GM18519 (cell line): Measurements from ENCODE around the gene ZNF443.
"Not testable (repeated sequence)": the region's sequence is repeated elsewhere in the genome, so short reads cannot be mapped to it uniquely, and the experiment has no call there.

Source experiments
- ATAC-seq: cut with Tn5 transposase; IDR thresholded peaks from one replicate; pipeline ENCODE4 v1.9.1; 2021; ENCODE audit warnings: mild to moderate bottlenecking, moderate library complexity; ENCODE audit not compliant: unreplicated experiment, low FRiP score

ZNF443 gene

DNA sequence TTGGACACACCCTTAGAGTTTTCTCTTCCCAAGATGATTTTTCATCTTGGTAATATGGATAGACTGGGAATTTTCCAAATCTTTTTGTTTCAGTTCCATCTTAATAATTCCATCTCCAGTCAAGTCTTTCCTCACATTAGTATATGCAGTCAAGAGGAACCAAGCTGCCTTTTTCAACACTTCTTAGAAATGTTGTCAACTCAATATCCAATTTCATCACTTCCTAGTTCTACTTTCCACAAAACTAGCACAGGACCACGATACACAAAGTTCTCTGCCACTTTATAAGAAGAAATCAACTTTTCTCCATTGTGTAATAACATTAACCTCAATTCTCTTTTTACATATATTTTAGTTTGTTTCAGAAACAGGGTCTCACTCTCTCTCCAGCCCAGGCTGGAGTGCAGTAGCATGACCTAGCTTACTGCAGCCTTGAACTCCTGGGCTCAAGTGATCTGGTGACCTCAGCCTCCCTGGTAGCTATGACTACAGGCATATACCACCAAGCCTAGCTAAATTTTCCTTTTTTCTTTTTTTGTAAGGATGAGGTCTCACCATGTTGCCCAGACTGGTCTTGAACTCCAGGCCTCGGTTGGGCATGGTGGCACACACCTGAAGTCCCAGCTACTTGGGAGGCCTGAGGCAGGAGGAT lies 15.5 kb downstream of the ZNF443 start:
- ATAC-seq: no peak

- ATAC-seq: not testable (repeated sequence)
These were observed 23.5 kb downstream of the ZNF443 start for GRCh38 chr19:12417273-12417672.

DNA sequence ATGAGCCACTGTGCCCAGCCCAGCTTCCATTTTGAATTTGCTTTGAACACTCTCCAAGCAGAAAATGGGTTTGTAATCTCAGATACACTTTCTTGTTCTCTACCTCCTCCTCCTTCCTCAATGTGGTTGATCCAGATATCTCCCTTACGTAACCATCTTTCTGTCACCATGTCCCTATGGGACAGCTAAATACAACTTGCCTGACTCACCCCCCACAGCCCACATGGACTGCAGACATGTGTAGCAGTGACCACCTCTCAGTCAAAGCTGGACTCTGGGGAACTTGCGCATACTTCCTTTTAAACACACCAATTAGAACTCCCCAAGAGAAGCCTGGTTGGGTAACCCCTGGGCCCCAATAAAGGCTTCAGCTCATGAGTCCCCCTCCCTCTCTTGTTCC lies 28.9 kb downstream of the ZNF443 start:
- no peak for ATAC-seq

DNA sequence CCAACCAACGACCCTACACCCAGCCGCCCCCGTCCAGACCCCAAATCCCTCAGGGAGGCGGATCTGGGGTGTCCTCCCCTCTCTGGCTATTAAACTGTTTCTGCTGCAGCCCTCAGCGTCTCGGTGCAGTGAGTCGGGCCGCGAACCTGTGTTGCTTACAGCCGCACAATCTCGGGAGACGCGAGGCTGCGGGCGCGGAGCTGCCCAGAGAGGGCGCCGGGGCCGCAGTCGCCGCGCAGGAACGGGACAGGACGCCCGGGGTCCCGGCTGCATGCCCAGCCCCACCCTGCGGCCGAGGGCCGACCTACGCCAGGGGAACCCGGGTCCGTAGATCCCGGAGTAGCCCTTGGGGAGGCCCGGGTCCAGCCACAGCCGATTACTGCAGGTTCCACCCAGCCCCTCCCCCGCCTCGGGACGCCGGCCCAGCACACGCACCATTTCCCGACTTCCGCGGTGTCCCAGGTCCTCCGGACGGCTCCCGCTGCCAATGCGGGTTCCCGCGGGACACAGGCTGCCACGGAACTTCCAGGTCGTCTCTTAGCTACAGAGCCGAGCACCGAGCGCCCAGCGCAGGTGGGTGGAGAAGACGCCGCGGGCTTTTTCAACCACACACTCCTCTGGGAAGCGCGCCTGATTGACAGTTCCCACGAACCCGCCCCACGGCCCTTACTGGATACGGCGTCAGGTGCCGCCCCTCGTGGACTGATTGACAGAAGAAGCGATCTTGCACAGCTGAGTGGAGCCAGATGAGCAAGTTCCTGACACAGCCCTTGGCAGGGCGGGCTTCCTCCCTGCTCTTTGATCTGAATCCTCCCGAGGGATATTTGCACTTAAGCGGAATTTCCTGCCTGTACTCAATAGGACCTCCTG lies 40.0 kb downstream of the ZNF443 start, which contains the start of gene ZNF799:
Gene ZNF799 (minus strand): TSS at position 639 of the 870 bp plus-strand sequence. CDS start 201 bp downstream, at position 438.
- ATAC-seq: peak; percentile 74

DNA sequence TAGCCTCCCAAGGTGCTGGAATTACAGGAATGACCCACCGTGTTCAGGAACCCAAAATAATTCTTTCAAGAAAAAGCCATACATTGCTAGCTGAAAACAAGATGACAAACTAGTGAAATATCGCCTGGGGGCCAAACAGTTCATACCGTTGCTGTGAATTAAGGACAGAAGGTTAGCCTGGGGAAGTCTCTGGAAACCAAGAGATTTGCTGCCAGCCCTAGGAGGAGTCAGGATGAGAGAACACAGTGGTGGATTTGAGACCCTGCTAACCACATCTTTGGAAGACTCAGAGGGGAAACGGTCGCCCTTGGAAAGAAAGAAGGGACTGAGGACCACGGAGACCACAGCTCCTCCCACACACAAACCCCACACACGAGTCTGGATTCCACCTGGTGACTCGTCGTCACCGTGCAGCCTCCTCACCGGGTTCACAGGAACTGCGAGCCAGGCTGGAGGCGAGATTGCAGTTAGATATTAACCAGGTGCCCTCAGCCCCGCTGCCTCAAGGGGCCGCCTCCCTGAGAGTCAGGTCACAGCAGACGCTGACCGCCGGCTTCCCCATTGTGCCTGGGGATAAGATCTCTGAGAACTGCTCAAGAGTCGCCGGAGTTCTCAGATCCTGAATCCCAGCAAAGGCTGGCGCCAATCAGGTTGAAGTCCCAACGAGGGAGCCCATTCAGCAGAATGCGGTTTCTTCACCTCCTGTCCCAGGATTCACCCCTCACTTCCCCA lies 40.8 kb downstream of the ZNF443 start:
- not testable (repeated sequence) for ATAC-seq

- not testable (repeated sequence) for ATAC-seq
These were observed 49.7 kb downstream of the ZNF443 start for GRCh38 chr19:12391148-12391547.

DNA sequence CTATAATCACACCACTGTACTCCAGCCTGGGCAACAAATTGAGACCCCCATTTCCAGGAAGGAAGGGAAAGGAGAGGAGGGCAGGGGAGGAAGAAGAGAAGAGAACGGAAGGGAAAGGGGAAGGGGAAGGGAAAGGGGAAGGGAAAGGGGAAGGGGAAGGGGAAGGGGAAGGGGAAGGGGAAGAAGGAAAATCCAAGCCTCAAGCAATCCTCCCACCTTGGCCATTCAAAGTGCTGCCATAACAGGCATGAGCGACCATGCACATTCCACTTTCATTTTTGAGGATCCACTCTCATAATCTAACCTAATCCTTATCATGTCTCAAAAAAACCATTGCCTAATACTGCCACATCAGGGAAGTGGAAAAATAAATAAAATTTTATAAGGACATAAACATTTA lies 54.5 kb downstream of the ZNF443 start:
- not testable (repeated sequence) for ATAC-seq

DNA sequence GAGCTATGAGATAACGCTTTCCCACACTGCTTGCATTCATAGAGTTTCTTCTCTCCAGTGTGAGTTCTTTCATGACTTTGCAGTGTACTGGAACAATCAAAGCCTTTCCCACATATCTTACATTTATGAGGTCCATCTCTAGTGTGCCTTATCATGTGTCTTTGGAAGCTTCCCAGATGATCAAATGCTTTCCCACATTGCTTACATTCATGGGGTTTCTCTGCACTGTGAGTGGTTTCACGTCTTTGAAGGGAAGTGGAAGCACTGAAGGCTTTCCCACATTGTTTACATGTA lies 60.4 kb downstream of the ZNF443 start:
- no peak for ATAC-seq

DNA sequence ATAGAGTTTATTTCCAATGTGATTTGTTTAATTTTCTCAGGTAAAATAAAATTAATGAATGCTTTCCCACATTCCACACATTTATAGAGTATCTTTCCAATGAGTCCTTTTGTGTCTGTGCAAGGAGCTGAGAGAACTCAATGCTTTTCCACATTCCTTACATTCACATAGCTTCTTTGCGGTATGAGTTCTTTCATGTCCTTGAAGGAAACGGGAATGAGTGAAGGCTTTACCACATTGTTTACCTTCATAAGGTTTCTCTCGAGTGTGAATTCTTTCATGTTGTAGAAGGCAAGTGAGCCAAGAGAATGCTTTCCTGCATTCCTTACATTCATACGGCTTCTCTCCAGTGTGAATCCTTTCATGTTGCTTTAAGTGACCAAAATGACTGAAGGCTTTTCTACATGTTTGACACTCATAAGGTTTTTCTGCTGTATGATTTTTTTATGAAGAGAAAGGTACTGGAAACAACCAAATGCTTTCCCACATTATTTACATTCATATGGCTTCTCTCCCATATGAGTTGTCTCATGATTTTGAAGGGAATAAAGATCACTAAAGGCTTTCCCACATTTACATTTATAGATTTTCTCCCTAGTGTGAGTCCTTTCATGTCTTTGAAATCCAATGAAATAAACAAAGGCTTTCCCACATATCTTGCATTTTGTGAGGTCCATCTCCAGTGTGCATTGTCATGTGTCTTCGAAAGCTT lies 60.9 kb downstream of the ZNF443 start:
- no peak for ATAC-seq
